Measurements from ENCODE around the gene NACC1. TPM values are rescaled to one million over a fixed set of nuclear protein-coding genes. Genes with fewer than 3 reads are reported as not detected.
"Not testable (repeated sequence)": the region's sequence is repeated elsewhere in the genome, so short reads cannot be mapped to it uniquely, and the experiment has no call there.

The NACC1 gene
- total RNA-seq, 3 donors from 2014 or later = 8.5 to 20.5 (median 19.7) TPM

DNA sequence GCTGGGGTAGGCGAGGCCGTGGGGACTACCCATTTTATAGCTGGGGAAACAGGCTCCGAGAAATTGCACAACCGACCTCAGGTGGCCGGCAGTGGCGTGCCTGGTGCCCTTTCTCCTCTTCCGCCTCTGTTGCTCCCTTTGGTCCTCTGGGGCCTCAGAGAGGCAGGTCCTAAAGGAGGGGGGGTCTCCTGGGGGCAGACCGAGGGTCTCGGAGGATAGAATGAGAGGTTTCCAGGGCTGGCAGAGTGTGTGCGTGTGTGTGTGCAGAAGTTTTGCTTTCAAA is 20.8 kb downstream of the NACC1 start:
- no peak for DNase-seq (ENCODE audit: low spot score in 2 of 2)
- H3K27ac ChIP-seq = no peak overlapping the region
- H3K36me3 ChIP-seq = peaks cover 5% of the 10 kb centered on the region
- H3K4me3 ChIP-seq = no peak overlapping the region
- no peaks in the 10 kb centered on the region for H3K4me1 ChIP-seq
- TF ChIP-seq POLR2A (IDR thresholded peaks at IDR 0.05) (no peak), POLR2AphosphoS5 (IDR thresholded peaks at IDR 0.05) (no peak)
- TF ChIP-seq, protein P1, sequence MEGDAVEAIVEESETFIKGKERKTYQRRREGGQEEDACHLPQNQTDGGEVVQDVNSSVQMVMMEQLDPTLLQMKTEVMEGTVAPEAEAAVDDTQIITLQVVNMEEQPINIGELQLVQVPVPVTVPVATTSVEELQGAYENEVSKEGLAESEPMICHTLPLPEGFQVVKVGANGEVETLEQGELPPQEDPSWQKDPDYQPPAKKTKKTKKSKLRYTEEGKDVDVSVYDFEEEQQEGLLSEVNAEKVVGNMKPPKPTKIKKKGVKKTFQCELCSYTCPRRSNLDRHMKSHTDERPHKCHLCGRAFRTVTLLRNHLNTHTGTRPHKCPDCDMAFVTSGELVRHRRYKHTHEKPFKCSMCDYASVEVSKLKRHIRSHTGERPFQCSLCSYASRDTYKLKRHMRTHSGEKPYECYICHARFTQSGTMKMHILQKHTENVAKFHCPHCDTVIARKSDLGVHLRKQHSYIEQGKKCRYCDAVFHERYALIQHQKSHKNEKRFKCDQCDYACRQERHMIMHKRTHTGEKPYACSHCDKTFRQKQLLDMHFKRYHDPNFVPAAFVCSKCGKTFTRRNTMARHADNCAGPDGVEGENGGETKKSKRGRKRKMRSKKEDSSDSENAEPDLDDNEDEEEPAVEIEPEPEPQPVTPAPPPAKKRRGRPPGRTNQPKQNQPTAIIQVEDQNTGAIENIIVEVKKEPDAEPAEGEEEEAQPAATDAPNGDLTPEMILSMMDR (IDR thresholded peaks at IDR 0.05) = no peak
- H3K27me3 ChIP-seq = no peaks in the 10 kb centered on the region
- intact Hi-C loops (cut with DNase I; ENCODE audit: low total_unique reads) = no loop called here
- no peaks in the 10 kb centered on the region for H3K9me3 ChIP-seq

DNA sequence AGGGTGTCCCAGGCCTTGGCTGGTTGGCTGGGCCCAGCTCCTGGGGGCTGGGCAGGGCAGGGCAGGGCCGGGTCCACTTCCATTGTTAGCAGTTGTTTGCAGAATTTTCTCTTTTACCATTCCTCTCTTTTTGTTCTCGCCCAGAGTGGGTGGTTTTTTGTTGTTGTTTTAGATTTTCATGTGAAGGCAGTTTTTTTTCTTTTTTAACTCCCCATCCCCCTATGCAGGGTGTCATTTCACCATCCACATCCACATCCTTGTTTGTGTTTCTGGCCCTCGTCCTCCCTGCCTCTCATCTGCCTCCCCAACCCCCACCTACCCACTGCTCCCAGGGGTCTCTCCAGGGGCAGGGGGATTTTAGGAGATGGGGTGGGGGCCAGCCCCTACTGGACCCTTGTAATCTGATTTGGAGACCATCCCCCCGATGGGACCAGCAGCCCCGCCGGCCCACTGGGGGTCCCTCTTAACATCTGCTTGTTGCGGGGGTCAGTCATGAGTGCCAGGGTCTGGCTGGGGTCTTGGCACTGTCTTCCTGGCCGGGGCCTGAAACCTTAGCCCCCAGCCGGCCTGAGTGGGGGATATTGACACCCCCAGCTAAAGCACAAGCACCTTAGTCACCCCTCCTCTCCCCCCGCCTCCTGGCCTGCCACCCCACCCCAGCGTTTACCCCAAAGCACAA is 21.7 kb downstream of the NACC1 start:
- Histone ChIP-seq H3K9me3 (no peaks in the 10 kb centered on the region), H3K27me3 (no peaks in the 10 kb centered on the region), H3K4me1 (no peaks in the 10 kb centered on the region), H3K27ac (peak overlapping the region in 1 of 2 donors; percentile 38), H3K4me3 (no peak overlapping the region), H3K36me3 (peaks cover 5% of the 10 kb centered on the region)
- DNase-seq (ENCODE audit: low spot score in 2 of 2) = no peak
- TF ChIP-seq POLR2A (IDR thresholded peaks at IDR 0.05) (no peak), POLR2AphosphoS5 (IDR thresholded peaks at IDR 0.05) (no peak)
- TF ChIP-seq, protein P1 (IDR thresholded peaks at IDR 0.05) = no peak
- intact Hi-C loops (cut with DNase I; ENCODE audit: low total_unique reads) = no loop called here

DNA sequence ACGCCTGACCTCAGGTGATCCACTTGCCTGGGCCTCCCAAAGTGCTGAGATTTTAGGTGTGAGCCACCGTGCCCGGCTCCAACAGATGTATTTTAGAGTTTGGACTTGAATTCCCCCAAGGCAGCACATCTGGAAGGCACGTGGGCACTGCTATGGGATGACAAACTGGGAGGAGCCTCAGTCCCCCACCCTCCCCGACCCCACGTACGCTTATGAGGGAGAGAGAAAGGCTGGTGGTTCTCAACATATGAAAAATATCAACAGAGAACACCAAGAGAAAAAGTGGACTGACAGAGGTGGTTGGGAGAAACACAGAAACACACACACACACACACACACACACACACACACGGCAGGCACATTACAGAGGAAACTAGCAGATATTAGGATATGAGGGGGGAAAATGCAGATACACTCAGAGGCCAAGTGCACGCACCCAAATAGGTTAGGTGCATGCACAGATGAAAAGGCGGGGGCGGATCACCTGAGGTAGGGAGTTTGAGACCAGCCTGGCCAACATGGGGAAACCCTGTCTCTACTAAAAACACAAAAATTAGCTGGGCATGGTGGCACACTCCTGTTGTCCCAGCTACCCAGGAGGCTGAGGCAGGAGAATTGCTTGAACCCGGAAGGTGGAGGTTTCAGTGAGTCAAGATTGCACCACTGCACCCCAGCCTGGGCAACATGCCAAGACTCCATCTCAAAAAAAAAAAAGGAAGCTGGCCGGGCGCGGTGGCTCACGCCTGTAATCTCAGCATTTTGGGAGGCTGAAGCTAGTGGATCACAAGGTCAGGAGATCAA is 28.9 kb downstream of the NACC1 start:
- no peaks in the 10 kb centered on the region for H3K36me3 ChIP-seq
- H3K9me3 ChIP-seq = no peaks in the 10 kb centered on the region
- TF ChIP-seq POLR2AphosphoS5 (IDR thresholded peaks at IDR 0.05) (no peak), POLR2A (IDR thresholded peaks at IDR 0.05) (no peak)
- TF ChIP-seq, protein P1 (IDR thresholded peaks at IDR 0.05) = no peak
- intact Hi-C loops (cut with DNase I; ENCODE audit: low total_unique reads) = loop anchor here (1.0 kb wide), 1 partner anchor 11 kb away; no protein-coding TSS in a partner anchor
- no peak overlapping the region for H3K4me3 ChIP-seq
- H3K27me3 ChIP-seq = no peaks in the 10 kb centered on the region
- H3K27ac ChIP-seq = no peak overlapping the region
- DNase-seq (ENCODE audit: low spot score in 2 of 2) = no peak
- peaks cover 0 to 5% of the 10 kb centered on the region in 2 donors for H3K4me1 ChIP-seq

DNA sequence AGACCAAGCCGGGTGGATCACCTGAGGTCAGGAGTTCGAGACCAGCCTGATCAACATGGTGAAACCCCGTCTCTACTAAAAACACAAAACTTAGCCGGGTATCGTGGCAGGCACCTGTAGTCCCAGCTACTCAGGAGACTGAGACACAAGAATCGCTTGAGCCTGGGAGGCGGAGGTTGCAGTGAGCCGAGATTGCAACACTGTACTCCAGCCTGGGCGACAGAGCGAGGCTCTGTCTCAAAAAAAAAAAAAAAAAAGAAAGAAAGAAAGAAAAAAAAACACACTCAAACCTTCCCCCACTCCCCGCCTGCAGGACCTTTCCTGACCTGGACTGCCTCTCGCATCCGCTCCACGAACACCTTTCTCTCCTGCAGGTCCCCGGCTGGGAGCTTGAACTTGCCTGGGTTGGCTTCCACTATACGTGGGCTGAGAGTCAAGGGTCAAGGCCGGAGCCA is 31.1 kb downstream of the NACC1 start:
- H3K36me3 ChIP-seq; intact Hi-C loops (cut with DNase I; ENCODE audit: low total_unique reads); H3K9me3 ChIP-seq; H3K4me1 ChIP-seq; H3K27me3 ChIP-seq: not testable (repeated sequence)
- H3K27ac ChIP-seq = peak overlapping the region; percentile 99 to 100
- peak in 1 of 2 donors; percentile 46 for DNase-seq (ENCODE audit: low spot score in 2 of 2)
- peak overlapping the region; percentile 72 to 84 (median 77) for H3K4me3 ChIP-seq

DNA sequence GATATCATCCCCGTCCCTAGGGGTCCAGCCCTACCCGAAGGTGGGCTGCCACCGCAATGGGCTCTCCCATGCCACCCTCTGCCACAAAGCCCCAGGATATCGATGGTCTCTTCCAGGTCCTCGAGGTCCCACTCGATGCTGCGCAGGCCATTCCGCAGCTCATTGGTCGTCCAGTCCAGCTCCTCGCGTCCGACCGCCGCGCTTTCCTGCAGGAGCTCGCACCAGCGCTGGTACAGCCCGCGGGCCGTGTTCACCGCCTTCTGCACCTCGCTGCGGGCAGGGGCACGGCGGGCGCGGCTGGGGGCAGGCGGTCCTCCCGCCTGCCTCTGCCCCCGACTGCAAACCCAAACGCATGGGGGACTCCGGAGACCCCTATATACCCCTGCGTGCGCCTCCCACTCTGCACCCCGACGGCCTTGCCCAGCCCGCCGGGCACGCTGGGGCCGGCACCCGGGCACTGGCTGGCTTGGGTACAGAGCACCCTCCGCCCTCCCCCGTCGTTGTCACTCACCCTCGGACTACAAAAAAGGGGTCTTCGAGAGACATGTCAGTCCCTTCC is 31.6 kb downstream of the NACC1 start:
- no peaks in the 10 kb centered on the region for H3K27me3 ChIP-seq
- TF ChIP-seq, protein P1 (IDR thresholded peaks at IDR 0.05) = no peak
- no peak for TF ChIP-seq POLR2AphosphoS5 (IDR thresholded peaks at IDR 0.05)
- TF ChIP-seq POLR2A (IDR thresholded peaks at IDR 0.05) = no peak
- H3K4me1 ChIP-seq = peaks cover 0 to 5% of the 10 kb centered on the region in 2 donors
- peak overlapping the region; percentile 72 to 84 (median 77) for H3K4me3 ChIP-seq
- no peaks in the 10 kb centered on the region for H3K9me3 ChIP-seq
- intact Hi-C loops (cut with DNase I; ENCODE audit: low total_unique reads) = no loop called here
- H3K27ac ChIP-seq = peak overlapping the region; percentile 99 to 100
- peak in 1 of 2 donors; percentile 32 for DNase-seq (ENCODE audit: low spot score in 2 of 2)
- no peaks in the 10 kb centered on the region for H3K36me3 ChIP-seq

Measured in breast epithelium (tissue), 4 donors.